Sigmoid colon (tissue), 7 donors: ENCODE measurements around the gene NPL. TPM values are rescaled to one million over a fixed set of nuclear protein-coding genes. Genes with fewer than 3 reads are reported as not detected.

ENCODE experiments used
- DNase-seq: peaks from one replicate; pipeline ENCODE4 v3.0.0-alpha.2; 2019
- H3K27ac ChIP-seq, 4 donors: fragments of 200-600 bp; sonication (generic); one replicate each; pipeline ENCODE4 v1.5.1; 2016 to 2019; ENCODE audit warnings: mild to moderate bottlenecking in 1 of 4
- H3K27me3 ChIP-seq, 3 donors: fragments of 200-600 bp; sonication (generic); one replicate each; pipeline ENCODE4 v1.5.1; 2019; ENCODE audit warnings: mild to moderate bottlenecking in 1 of 3
- H3K36me3 ChIP-seq, 4 donors: fragments of 200-600 bp; sonication (generic); one replicate each; pipeline ENCODE4 v1.5.1; 2016 to 2019
- H3K4me1 ChIP-seq, 4 donors: fragments of 200-600 bp; sonication (generic); one replicate each; pipeline ENCODE4 v1.5.1; 2017 to 2019
- H3K4me3 ChIP-seq, 4 donors: fragments of 200-600 bp; sonication (generic); one replicate each; pipeline ENCODE4 v1.5.1; 2017 to 2019; ENCODE audit warnings: mild to moderate bottlenecking in 2 of 4, moderate library complexity in 1 of 4
- H3K9me3 ChIP-seq, 4 donors: fragments of 200-600 bp in 3 of 4; sonication (generic) in 3 of 4; one replicate each; pipeline versions ENCODE4 v1.5.1 to v1.6.1; 2013 to 2019
- EP300 ChIP-seq, 4 donors: sonication (generic); formaldehyde crosslinking; IDR thresholded peaks; one replicate each; pipeline ENCODE4 v1.6.1; 2017; ENCODE audit warnings: antibody characterized with exemption in 4 of 4
- POLR2A ChIP-seq, 2 donors: fragments of 450-650 bp; IDR thresholded peaks; one replicate each; pipeline ENCODE4 v1.6.1; 2016; ENCODE audit warnings: antibody characterized with exemption in 2 of 2, mild to moderate bottlenecking in 2 of 2, moderate library complexity in 2 of 2
- POLR2AphosphoS5 ChIP-seq, 4 donors: sonication (generic); formaldehyde crosslinking; IDR thresholded peaks; one replicate each; pipeline ENCODE4 v1.6.1; 2017; ENCODE audit warnings: antibody characterized with exemption in 4 of 4
- WGBS, 2 donors: extraction: QIAGEN DNeasy Blood & Tissue Kit; methylation state at CpG; one replicate each; pipeline ENCODE4 v1.1.7; 2013; 5-methylcytosine and 5-hydroxymethylcytosine counted together
- intact Hi-C: fragments of 100-400 bp; cut with DNase I; formaldehyde crosslinking; loops from one replicate; pipeline ENCODE4 v1.15.1; 2023
- polyA plus RNA-seq, 3 donors: library from polyadenylated mRNA; stranded (reverse); fragments of 200-250 nt; gene quantifications; one replicate each; pipeline ENCODE4 v1.2.3, GENCODE V29; 2013
- total RNA-seq, 4 donors: library from RNA; depleted of rRNA; stranded (reverse); fragments of >200 nt; gene quantifications; one replicate each; pipeline ENCODE4 v1.1.0, GENCODE V29; 2016
- TF ChIP-seq, protein P1 (sequence below), 4 experiments: fragments of 450-650 bp in 3 of 4; fragments of 200-600 bp in 1 of 4; IDR thresholded peaks; one replicate each; pipeline ENCODE4 v1.5.1; 2016 to 2019; ENCODE audit warnings: antibody characterized with exemption in 4 of 4, mild to moderate bottlenecking in 3 of 4, moderate library complexity in 2 of 4
- donor health status: healthy with polysubstance abuse.
- donor health status: Bipolar disorder and iron deficiency.
- donor health status: healthy.

The NPL gene
- total and polyA plus RNA-seq, 7 donors: 7.2 to 19.9 (median 12.5) TPM

- whole genome bisulfite sequencing, 2 donors: 79 to 92% methylated on average over 4 of the region's 4 CpGs
- H3K4me1 ChIP-seq: no peaks in the 10 kb centered on the region
- no peak for DNase-seq
- intact Hi-C loops: no loop called here
- TF ChIP-seq POLR2AphosphoS5 (IDR thresholded peaks at IDR 0.05): no peak
- H3K27ac ChIP-seq: no peak overlapping the region
- peaks cover 0 to 47% (median 9%) of the 10 kb centered on the region in 4 donors for H3K36me3 ChIP-seq
- no peak overlapping the region for H3K4me3 ChIP-seq
- H3K9me3 ChIP-seq: no peaks in the 10 kb centered on the region
- H3K27me3 ChIP-seq: no peaks in the 10 kb centered on the region
These were observed 22.6 kb downstream of the NPL start for GRCh38 chr1:182811975-182812722.

- Histone ChIP-seq H3K27ac (no peak overlapping the region), H3K4me1 (no peaks in the 10 kb centered on the region), H3K9me3 (no peaks in the 10 kb centered on the region), H3K27me3 (no peaks in the 10 kb centered on the region), H3K4me3 (no peak overlapping the region), H3K36me3 (peaks cover 11 to 85% (median 22%) of the 10 kb centered on the region in 4 donors)
- 78 to 93% methylated on average over 2 of the region's 2 CpGs for WGBS, 2 donors
- TF ChIP-seq EP300 (IDR thresholded peaks at IDR 0.05) (no peak), POLR2AphosphoS5 (IDR thresholded peaks at IDR 0.05) (no peak), POLR2A (IDR thresholded peaks at IDR 0.05) (no peak)
- TF ChIP-seq, protein P1, sequence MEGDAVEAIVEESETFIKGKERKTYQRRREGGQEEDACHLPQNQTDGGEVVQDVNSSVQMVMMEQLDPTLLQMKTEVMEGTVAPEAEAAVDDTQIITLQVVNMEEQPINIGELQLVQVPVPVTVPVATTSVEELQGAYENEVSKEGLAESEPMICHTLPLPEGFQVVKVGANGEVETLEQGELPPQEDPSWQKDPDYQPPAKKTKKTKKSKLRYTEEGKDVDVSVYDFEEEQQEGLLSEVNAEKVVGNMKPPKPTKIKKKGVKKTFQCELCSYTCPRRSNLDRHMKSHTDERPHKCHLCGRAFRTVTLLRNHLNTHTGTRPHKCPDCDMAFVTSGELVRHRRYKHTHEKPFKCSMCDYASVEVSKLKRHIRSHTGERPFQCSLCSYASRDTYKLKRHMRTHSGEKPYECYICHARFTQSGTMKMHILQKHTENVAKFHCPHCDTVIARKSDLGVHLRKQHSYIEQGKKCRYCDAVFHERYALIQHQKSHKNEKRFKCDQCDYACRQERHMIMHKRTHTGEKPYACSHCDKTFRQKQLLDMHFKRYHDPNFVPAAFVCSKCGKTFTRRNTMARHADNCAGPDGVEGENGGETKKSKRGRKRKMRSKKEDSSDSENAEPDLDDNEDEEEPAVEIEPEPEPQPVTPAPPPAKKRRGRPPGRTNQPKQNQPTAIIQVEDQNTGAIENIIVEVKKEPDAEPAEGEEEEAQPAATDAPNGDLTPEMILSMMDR (IDR thresholded peaks at IDR 0.05): no peak
- intact Hi-C loops: no loop called here
- DNase-seq: no peak
These were observed 27.3 kb downstream of the NPL start for GRCh38 chr1:182816863-182817262.

- no peaks in the 10 kb centered on the region for H3K9me3 ChIP-seq
- no peaks in the 10 kb centered on the region for H3K27me3 ChIP-seq
- DNase-seq: no peak
- WGBS, 2 donors: 87 to 89% methylated on average over 3 of the region's 3 CpGs
- H3K36me3 ChIP-seq: peaks cover 11 to 82% (median 22%) of the 10 kb centered on the region in 4 donors
- no peak overlapping the region for H3K4me3 ChIP-seq
- H3K4me1 ChIP-seq: no peaks in the 10 kb centered on the region
- H3K27ac ChIP-seq: no peak overlapping the region
- intact Hi-C loops: no loop called here
- TF ChIP-seq EP300 (IDR thresholded peaks at IDR 0.05): no peak
- TF ChIP-seq POLR2A (IDR thresholded peaks at IDR 0.05): no peak
- no peak for TF ChIP-seq POLR2AphosphoS5 (IDR thresholded peaks at IDR 0.05)
- TF ChIP-seq, protein P1 (IDR thresholded peaks at IDR 0.05): no peak
These were observed 28.2 kb downstream of the NPL start for GRCh38 chr1:182817802-182818201.

DNA sequence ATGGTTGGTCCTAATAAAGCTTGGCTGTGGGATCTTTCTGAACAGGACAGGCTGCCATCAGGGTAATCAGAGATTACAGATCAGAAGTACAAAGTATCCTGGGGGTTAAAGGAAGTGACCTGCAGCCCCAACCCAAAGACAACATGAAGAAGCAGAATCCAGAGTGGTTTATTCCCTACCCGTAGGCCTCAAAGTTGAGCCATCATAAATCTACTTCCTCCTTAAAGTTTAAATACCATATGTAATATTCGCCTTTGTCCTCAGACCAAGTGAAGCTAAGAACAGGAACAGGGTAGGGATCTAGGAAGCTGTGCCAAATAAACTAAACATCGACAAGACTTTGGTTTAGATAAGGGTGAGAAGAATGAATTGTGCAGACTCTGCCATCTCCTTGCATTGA lies 33.6 kb downstream of the NPL start:
- peaks cover 3 to 50% (median 7%) of the 10 kb centered on the region in 4 donors for H3K36me3 ChIP-seq
- WGBS, 2 donors: 28 to 63% methylated on average over 3 of the region's 3 CpGs
- H3K27ac ChIP-seq: no peak overlapping the region
- no peaks in the 10 kb centered on the region for H3K4me1 ChIP-seq
- no peak for TF ChIP-seq POLR2A (IDR thresholded peaks at IDR 0.05)
- TF ChIP-seq, protein P1 (IDR thresholded peaks at IDR 0.05): no peak
- H3K4me3 ChIP-seq: no peak overlapping the region
- H3K27me3 ChIP-seq: no peaks in the 10 kb centered on the region
- intact Hi-C loops: no loop called here
- no peaks in the 10 kb centered on the region for H3K9me3 ChIP-seq
- DNase-seq: no peak

- H3K4me3 ChIP-seq: no peak overlapping the region
- intact Hi-C loops: no loop called here
- no peak for DNase-seq
- TF ChIP-seq EP300 (IDR thresholded peaks at IDR 0.05): no peak
- TF ChIP-seq POLR2A (IDR thresholded peaks at IDR 0.05): no peak
- TF ChIP-seq, protein P1 (IDR thresholded peaks at IDR 0.05): no peak
- TF ChIP-seq POLR2AphosphoS5 (IDR thresholded peaks at IDR 0.05): no peak
- 89 to 94% methylated on average over 2 of the region's 2 CpGs for whole genome bisulfite sequencing, 2 donors
- no peaks in the 10 kb centered on the region for H3K9me3 ChIP-seq
- no peak overlapping the region for H3K27ac ChIP-seq
- H3K4me1 ChIP-seq: no peaks in the 10 kb centered on the region
- H3K27me3 ChIP-seq: no peaks in the 10 kb centered on the region
- H3K36me3 ChIP-seq: peaks cover 0 to 22% (median 0%) of the 10 kb centered on the region in 4 donors
These were observed 37.3 kb downstream of the NPL start for GRCh38 chr1:182826892-182827291.
